NB4 (cell line): ENCODE data around the gene CHCHD3.

Experiments
- DNase-seq: peaks from one replicate; pipeline ENCODE4 v3.0.0; 2010; ENCODE audit warnings: low read depth
- H3K4me3 ChIP-seq: one replicate; pipeline ENCODE4 v1.5.1; 2011; ENCODE audit warnings: mild to moderate bottlenecking, low read depth, low read length, moderate library complexity
- MYC ChIP-seq: IDR thresholded peaks from 2 replicates; pipeline ENCODE4 v1.6.1; 2011; ENCODE audit warnings: low read depth, low read length
- POLR2A ChIP-seq: IDR thresholded peaks from 2 replicates; pipeline ENCODE4 v1.6.1; 2011; ENCODE audit warnings: mild to moderate bottlenecking; ENCODE audit not compliant: insufficient read length; ENCODE audit errors: extremely low read depth
- TF ChIP-seq, protein P1 (sequence below): IDR thresholded peaks from one replicate; pipeline ENCODE4 v1.5.1; 2012; ENCODE audit warnings: low read depth, low read length
- TF ChIP-seq, protein P2 (sequence below): IDR thresholded peaks from 2 replicates; pipeline ENCODE4 v1.6.1; 2011; ENCODE audit warnings: low read depth, low read length

CHCHD3 gene

DNA sequence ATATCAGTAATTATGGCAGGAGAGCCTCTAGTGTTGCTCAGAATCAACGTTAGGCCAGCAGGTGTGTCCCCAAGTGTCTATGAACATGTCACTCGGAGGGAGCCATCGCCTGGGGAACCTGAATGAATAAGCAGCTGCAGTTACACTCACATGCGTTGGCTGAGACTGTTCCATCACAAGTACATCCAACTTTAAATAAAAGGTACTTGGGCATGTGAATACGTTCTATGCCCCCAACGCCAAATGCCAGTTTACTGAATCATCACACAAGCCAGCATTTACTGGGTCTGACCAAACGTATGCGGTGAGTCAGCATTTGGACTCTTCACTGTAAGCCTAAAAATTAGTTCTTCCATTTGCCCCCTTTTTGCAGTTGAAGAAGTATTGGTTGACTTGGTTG is 298.1 kb downstream of the CHCHD3 start:
- TF ChIP-seq, protein P1, sequence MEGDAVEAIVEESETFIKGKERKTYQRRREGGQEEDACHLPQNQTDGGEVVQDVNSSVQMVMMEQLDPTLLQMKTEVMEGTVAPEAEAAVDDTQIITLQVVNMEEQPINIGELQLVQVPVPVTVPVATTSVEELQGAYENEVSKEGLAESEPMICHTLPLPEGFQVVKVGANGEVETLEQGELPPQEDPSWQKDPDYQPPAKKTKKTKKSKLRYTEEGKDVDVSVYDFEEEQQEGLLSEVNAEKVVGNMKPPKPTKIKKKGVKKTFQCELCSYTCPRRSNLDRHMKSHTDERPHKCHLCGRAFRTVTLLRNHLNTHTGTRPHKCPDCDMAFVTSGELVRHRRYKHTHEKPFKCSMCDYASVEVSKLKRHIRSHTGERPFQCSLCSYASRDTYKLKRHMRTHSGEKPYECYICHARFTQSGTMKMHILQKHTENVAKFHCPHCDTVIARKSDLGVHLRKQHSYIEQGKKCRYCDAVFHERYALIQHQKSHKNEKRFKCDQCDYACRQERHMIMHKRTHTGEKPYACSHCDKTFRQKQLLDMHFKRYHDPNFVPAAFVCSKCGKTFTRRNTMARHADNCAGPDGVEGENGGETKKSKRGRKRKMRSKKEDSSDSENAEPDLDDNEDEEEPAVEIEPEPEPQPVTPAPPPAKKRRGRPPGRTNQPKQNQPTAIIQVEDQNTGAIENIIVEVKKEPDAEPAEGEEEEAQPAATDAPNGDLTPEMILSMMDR = no peak
- TF ChIP-seq, protein P2, sequence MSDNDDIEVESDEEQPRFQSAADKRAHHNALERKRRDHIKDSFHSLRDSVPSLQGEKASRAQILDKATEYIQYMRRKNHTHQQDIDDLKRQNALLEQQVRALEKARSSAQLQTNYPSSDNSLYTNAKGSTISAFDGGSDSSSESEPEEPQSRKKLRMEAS = no peak
- no peak for TF ChIP-seq POLR2A
- no peak for TF ChIP-seq MYC
- no peak for DNase-seq
- no peak overlapping the region for H3K4me3 ChIP-seq

GRCh38 chr7:132782777-132783640 is 298.9 kb downstream of the CHCHD3 start:
- DNase-seq = no peak
- no peak overlapping the region for H3K4me3 ChIP-seq
- no peak for TF ChIP-seq POLR2A
- TF ChIP-seq MYC = no peak
- TF ChIP-seq, protein P1 = no peak
- TF ChIP-seq, protein P2 = no peak

- no peak for DNase-seq
- TF ChIP-seq POLR2A = no peak
- TF ChIP-seq, protein P2 = no peak
- TF ChIP-seq MYC = no peak
- TF ChIP-seq, protein P1 = no peak
- no peak overlapping the region for H3K4me3 ChIP-seq
These were observed 301.1 kb downstream of the CHCHD3 start for GRCh38 chr7:132780822-132781221.

GRCh38 chr7:132779164-132779563 is 302.7 kb downstream of the CHCHD3 start:
- no peak for DNase-seq
- H3K4me3 ChIP-seq = no peak overlapping the region
- TF ChIP-seq POLR2A = no peak
- TF ChIP-seq, protein P2 = no peak
- TF ChIP-seq MYC = no peak
- TF ChIP-seq, protein P1 = no peak

DNA sequence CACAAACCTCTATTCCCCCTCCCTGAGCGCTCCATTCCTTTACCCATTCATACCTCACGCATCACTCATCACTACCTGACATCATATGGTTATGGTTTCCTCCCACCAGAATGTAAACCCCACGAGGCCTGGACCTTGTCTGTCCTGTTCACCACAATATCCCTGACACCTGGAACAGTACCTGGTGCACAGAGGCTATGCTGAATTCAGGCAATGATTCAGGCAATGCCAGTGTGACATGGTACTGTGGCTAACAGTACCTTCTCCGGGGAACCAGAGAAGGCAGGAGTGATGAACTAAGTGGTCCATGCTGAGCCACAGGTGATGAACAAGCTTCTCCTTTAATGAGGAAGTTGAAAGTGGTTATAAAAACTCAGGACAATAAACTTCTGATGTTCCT is 303.1 kb downstream of the CHCHD3 start:
- TF ChIP-seq, protein P1 = no peak
- TF ChIP-seq POLR2A = no peak
- TF ChIP-seq MYC = no peak
- TF ChIP-seq, protein P2 = no peak
- no peak overlapping the region for H3K4me3 ChIP-seq
- no peak for DNase-seq

DNA sequence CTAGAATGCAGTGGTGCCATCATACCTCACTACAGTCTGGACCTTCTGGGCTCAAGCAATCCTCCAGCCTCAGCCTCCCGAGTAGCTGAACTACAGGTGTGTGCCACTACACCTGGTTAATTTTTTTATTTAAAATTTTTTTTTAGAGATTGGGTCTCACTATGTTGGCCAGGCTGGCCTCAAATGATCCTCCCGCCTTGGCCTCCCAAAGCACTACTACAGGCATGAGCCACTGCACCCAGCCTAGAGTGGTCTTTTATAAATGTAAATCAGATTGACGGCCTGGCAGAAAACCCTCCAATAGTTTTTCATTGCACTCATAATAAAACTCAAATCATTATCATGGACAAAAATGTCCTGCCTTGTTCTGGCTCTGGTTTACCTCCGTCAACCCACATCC is 303.9 kb downstream of the CHCHD3 start:
- no peak overlapping the region for H3K4me3 ChIP-seq
- DNase-seq = no peak
- TF ChIP-seq, protein P1 = no peak
- TF ChIP-seq POLR2A = no peak
- no peak for TF ChIP-seq MYC
- TF ChIP-seq, protein P2 = no peak
